Tibial nerve (tissue), 4 donors: ENCODE results near the gene CYP3A5. TPM values are rescaled to one million over a fixed set of nuclear protein-coding genes. Genes with fewer than 3 reads are reported as not detected.
"Not testable (repeated sequence)": the region's sequence is repeated elsewhere in the genome, so short reads cannot be mapped to it uniquely, and the experiment has no call there.

Experiments used
- DNase-seq, 2 donors: peaks; one replicate each; pipeline ENCODE4 v3.0.0-alpha.2; 2019; ENCODE audit warnings: low spot score in 2 of 2
- H3K27ac ChIP-seq, 4 donors: fragments of 200-600 bp; sonication (generic) in 3 of 4; one replicate each; pipeline ENCODE4 v1.5.1; 2017 to 2019; ENCODE audit warnings: mild to moderate bottlenecking in 1 of 4
- H3K27me3 ChIP-seq, 2 donors: fragments of 200-600 bp; sonication (generic) in 1 of 2; one replicate each; pipeline versions ENCODE4 v1.5.1 to v1.6.0; 2017 to 2019
- H3K36me3 ChIP-seq, 3 donors: fragments of 200-600 bp; sonication (generic); one replicate each; pipeline ENCODE4 v1.5.1; 2018 to 2019
- H3K4me1 ChIP-seq, 4 donors: fragments of 200-600 bp; sonication (generic) in 3 of 4; one replicate each; pipeline ENCODE4 v1.5.1; 2017 to 2019
- H3K4me3 ChIP-seq, 4 donors: fragments of 200-600 bp; sonication (generic) in 3 of 4; one replicate each; pipeline ENCODE4 v1.5.1; 2017 to 2019; ENCODE audit warnings: mild to moderate bottlenecking in 1 of 4, moderate library complexity in 1 of 4
- H3K9me3 ChIP-seq, 4 donors: fragments of 200-600 bp; sonication (generic) in 3 of 4; one replicate each; pipeline ENCODE4 v1.5.1; 2017 to 2019
- CTCF ChIP-seq, 5 experiments: fragments of 200-600 bp in 3 of 5; fragments of 450-650 bp in 2 of 5; sonication (generic) in 3 of 5; IDR thresholded peaks; one replicate each; pipeline ENCODE4 v1.5.1; 2016 to 2019; ENCODE audit warnings: antibody characterized with exemption in 5 of 5, mild to moderate bottlenecking in 3 of 5, moderate library complexity in 2 of 5
- EP300 ChIP-seq, 2 donors: sonication (generic); formaldehyde crosslinking; IDR thresholded peaks; one replicate each; pipeline ENCODE4 v1.6.1; 2017; ENCODE audit warnings: antibody characterized with exemption in 2 of 2, mild to moderate bottlenecking in 1 of 2
- POLR2A ChIP-seq, 2 donors: fragments of 450-650 bp; IDR thresholded peaks; one replicate each; pipeline ENCODE4 v1.6.1; 2017; ENCODE audit warnings: antibody characterized with exemption in 2 of 2, mild to moderate bottlenecking in 2 of 2, moderate library complexity in 2 of 2
- WGBS, 2 donors: methylation state at CpG; one replicate each; pipeline ENCODE4 v1.1.5; 2018; 5-methylcytosine and 5-hydroxymethylcytosine counted together
- total RNA-seq, 4 donors: library from RNA; depleted of rRNA; stranded (reverse); fragments of >200 nt; gene quantifications; one replicate each; pipeline ENCODE4 v1.1.0, GENCODE V29; 2016

The CYP3A5 gene
- total RNA-seq, 4 donors from 2014 or later: 2.4 to 42.9 (median 10.7) TPM

- H3K27ac ChIP-seq: no peak overlapping the region
- no peaks in the 10 kb centered on the region for H3K4me1 ChIP-seq
- WGBS, 2 donors: 83 to 98% methylated on average over 3 of the region's 3 CpGs
- no peak overlapping the region for H3K4me3 ChIP-seq
- H3K27me3 ChIP-seq: no peaks in the 10 kb centered on the region
- H3K36me3 ChIP-seq: peaks cover 0 to 27% (median under 1%) of the 10 kb centered on the region in 3 donors
- H3K9me3 ChIP-seq: no peaks in the 10 kb centered on the region
- TF ChIP-seq CTCF (IDR thresholded peaks at IDR 0.05): no peak
- TF ChIP-seq POLR2A (IDR thresholded peaks at IDR 0.05): no peak
- TF ChIP-seq EP300 (IDR thresholded peaks at IDR 0.05): no peak
- DNase-seq: no peak
These were observed 14.3 kb downstream of the CYP3A5 start for GRCh38 chr7:99665312-99666012.

GRCh38 chr7:99657879-99658278 lies 21.9 kb downstream of the CYP3A5 start:
- not testable (repeated sequence) for DNase-seq, H3K27me3 ChIP-seq, H3K4me3 ChIP-seq, H3K4me1 ChIP-seq, H3K27ac ChIP-seq
- Histone ChIP-seq H3K36me3 (peaks cover 0 to 38% (median 4%) of the 10 kb centered on the region in 3 donors), H3K9me3 (peaks cover 0 to 28% (median 0%) of the 10 kb centered on the region in 4 donors)
- WGBS, 2 donors: 93 to 94% methylated on average over 5 of the region's 5 CpGs

GRCh38 chr7:99654626-99655025 lies 25.2 kb downstream of the CYP3A5 start:
- not testable (repeated sequence) for H3K36me3 ChIP-seq

GRCh38 chr7:99653754-99654153 lies 26.0 kb downstream of the CYP3A5 start:
- no peak for DNase-seq
- 90 to 98% methylated on average over 3 of the region's 3 CpGs for WGBS, 2 donors
- no peaks in the 10 kb centered on the region for H3K27me3 ChIP-seq
- H3K4me1 ChIP-seq: no peaks in the 10 kb centered on the region
- peaks cover 0 to 4% (median 0%) of the 10 kb centered on the region in 3 donors for H3K36me3 ChIP-seq
- H3K9me3 ChIP-seq: peaks cover 0 to 16% (median 0%) of the 10 kb centered on the region in 4 donors
- TF ChIP-seq POLR2A (IDR thresholded peaks at IDR 0.05): no peak
- no peak for TF ChIP-seq CTCF (IDR thresholded peaks at IDR 0.05)
- no peak for TF ChIP-seq EP300 (IDR thresholded peaks at IDR 0.05)
- no peak overlapping the region for H3K27ac ChIP-seq
- H3K4me3 ChIP-seq: no peak overlapping the region

More at GRCh38 chr7:99654626-99655025, 25.2 kb downstream of the CYP3A5 start:
- not testable (repeated sequence) for H3K4me3 ChIP-seq, H3K27me3 ChIP-seq, H3K27ac ChIP-seq, H3K4me1 ChIP-seq, DNase-seq
- peaks cover 0 to 25% (median 0%) of the 10 kb centered on the region in 4 donors for H3K9me3 ChIP-seq
- WGBS, 2 donors: 95 to 97% methylated on average over 3 of the region's 3 CpGs

GRCh38 chr7:99653269-99653668 lies 26.5 kb downstream of the CYP3A5 start:
- H3K4me1 ChIP-seq, H3K27me3 ChIP-seq, DNase-seq, H3K27ac ChIP-seq, H3K4me3 ChIP-seq, H3K36me3 ChIP-seq: not testable (repeated sequence)
- peaks cover 0 to 16% (median 0%) of the 10 kb centered on the region in 4 donors for H3K9me3 ChIP-seq
- WGBS, 2 donors: 95 to 96% methylated on average over 4 of the region's 4 CpGs

GRCh38 chr7:99652671-99653070 lies 27.1 kb downstream of the CYP3A5 start:
- no peak for DNase-seq
- H3K4me3 ChIP-seq: no peak overlapping the region
- no peaks in the 10 kb centered on the region for H3K4me1 ChIP-seq
- H3K27me3 ChIP-seq: no peaks in the 10 kb centered on the region
- H3K36me3 ChIP-seq: peaks cover 0 to 6% (median 0%) of the 10 kb centered on the region in 3 donors
- WGBS, 2 donors: 91 to 100% methylated on average over 2 of the region's 2 CpGs
- no peak overlapping the region for H3K27ac ChIP-seq
- TF ChIP-seq CTCF (IDR thresholded peaks at IDR 0.05) (no peak), POLR2A (IDR thresholded peaks at IDR 0.05) (no peak), EP300 (IDR thresholded peaks at IDR 0.05) (no peak)
- peaks cover 0 to 12% (median 0%) of the 10 kb centered on the region in 4 donors for H3K9me3 ChIP-seq
